ENCODE data around the gene NAALADL1.
A peak's percentile ranks its signal among the peaks of the same experiment; 100 is the strongest.
"Not testable (repeated sequence)": the region's sequence is repeated elsewhere in the genome, so short reads cannot be mapped to it uniquely, and the experiment has no call there.

The NAALADL1 gene

DNA sequence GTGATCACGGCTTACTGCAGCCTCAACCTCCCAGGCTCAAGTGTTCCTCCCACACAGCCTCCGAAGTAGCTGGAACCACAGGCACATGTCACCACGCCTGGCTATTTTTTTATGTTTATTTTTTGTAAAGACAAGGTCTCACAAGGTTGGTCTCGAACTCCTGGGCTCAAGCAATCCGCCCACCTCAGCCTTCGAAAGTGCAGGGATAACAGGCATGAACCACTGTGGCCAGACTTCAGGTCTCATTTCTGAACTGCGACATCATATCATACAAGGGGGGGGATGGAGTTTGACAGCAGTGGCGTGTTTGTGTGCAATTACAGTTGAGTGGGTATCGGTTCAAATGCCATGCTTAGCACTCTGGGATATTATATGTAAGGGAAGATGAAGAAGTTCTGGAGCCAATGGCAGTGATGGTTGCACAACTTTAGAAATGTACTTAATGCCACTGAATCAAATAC lies 6.9 kb downstream of the NAALADL1 start:
- no peak for DNase-seq (ENCODE audit: low read depth in 1 of 2, low spot score in 1 of 2)

DNA sequence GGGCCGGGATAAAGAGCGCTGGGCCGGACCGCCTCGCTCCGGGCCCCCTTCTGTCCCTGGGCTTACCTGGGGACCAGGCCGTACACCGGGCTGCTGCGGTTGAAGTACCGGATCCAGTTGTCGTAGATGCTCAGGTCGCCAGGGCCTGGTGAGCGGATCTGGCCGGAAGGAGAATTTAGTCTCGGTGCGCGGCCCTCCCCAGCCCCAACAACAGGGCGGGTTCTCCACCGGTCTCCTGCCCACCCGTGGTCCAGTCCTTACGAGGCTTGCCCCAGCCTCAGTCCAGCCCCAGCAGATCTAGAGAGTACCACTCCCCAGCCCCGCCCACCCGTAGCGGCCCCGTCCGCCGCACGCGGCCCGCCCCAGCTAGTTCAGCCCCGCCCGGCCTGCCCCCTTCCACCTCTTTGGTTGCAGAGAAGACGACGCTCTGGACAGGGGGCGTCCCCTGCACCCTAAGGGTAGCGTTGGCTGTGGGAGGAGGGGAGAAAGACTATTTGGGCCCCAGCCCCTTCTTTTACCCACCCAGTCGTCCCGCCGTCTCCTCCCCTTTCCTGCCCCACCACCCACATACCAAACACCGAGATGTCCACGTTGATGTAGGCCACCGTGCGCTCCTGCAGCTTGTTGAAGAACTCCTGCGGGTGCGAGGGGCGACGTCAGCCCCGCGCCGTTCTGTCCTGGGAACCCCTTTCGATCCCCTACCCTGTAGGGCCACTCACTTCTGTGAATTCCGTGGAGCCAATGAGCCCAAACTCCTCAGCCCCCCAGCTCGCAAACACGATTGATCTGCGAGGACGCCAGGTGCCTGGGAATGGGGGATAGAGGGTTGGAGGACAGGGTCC lies 10.6 kb downstream of the NAALADL1 start:
- no peak for DNase-seq (ENCODE audit: low read depth in 1 of 2, low spot score in 1 of 2)

DNA sequence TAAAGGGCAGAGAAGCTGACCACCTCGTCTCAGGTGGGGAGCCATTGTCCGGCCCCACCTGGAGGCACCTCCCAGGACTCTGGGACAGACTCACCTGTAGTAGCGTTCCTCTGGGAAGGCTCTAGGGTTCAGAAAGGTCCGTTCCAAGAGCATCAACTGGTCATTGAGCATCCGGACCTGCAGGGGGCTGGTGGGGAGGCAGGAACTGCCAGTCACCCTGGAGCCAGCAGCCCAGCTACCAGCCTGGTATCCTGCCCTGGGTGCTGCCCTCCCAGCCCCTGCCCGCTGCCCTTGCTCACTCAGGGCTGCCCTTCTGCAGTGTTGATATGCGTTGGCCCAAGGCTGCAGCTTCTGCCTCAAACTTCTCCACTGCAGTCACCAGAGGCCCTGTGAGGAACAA lies 12.6 kb downstream of the NAALADL1 start:
- no peak for DNase-seq (ENCODE audit: low read depth in 1 of 2, low spot score in 1 of 2)

GRCh38 chr11:65045061-65045460 lies 13.3 kb downstream of the NAALADL1 start:
- no peak for DNase-seq (ENCODE audit: low read depth in 1 of 2, low spot score in 1 of 2)

DNA sequence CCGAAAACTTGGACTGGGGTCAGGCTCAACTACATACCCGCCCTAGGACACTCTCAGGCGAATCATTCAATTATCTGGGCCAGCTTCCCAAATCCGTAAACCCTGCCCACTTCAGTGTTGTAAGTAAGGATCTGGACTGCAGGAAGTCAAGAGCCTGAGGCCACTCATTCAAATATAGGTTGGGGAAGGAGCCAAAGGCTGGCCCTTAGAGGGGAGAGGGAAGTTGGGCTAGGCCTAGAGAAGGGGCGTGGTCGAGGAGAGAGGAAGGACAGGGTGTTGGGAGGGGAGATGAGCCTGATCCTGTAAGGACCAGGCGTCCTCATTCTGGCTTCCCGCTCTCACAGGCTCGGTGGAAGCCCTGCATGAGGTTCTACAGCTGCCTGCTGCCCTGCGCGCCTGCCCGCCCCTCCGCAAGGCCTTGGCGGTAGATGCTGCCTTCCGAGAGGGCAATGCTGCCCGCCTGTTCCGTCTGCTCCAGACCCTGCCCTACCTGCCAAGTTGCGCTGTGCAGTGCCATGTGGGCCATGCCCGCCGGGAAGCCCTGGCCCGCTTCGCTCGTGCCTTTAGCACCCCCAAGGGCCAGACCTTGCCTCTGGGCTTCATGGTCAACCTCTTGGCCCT lies 14.4 kb downstream of the NAALADL1 start:
- DNase-seq (ENCODE audit: low read depth in 1 of 2, low spot score in 1 of 2) = no peak

DNA sequence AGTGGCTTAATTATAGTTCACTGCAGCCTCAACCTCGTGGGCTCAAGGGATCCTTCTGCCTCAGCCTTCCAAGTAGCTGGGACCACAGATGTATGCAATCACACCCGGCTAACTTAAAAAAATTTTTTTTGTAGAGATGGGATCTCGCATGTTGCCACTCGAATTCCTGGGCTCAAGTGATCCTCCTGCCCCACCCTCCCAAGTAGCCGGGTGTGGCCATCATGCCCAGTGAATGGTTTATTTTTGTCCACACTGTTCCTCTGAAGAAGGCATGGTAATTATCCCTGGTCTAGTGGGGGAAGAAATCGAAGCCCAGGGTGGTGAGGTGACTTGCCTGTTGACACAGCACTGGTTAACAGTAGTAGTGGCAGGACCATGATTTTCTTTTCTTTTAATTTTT lies 15.5 kb downstream of the NAALADL1 start:
- DNase-seq (ENCODE audit: low read depth in 1 of 2, low spot score in 1 of 2) = no peak

GRCh38 chr11:65040847-65041622 lies 17.3 kb downstream of the NAALADL1 start, which contains the start of gene SAC3D1:
SAC3D1 (plus strand) TSS chr11:65041210; CDS start chr11:65041293, 83 bp downstream.
- peak; percentile 75 to 80 for DNase-seq (ENCODE audit: low read depth in 1 of 2, low spot score in 1 of 2)

- no peak for DNase-seq (ENCODE audit: low read depth in 1 of 2, low spot score in 1 of 2)
These were observed 17.9 kb downstream of the NAALADL1 start for GRCh38 chr11:65040520-65040846.

- no peak for DNase-seq (ENCODE audit: low read depth in 1 of 2, low spot score in 1 of 2)
These were observed 21.4 kb downstream of the NAALADL1 start for GRCh38 chr11:65036931-65037330.

GRCh38 chr11:65035579-65035978 lies 22.8 kb downstream of the NAALADL1 start:
- DNase-seq (ENCODE audit: low read depth in 1 of 2, low spot score in 1 of 2) = no peak

DNA sequence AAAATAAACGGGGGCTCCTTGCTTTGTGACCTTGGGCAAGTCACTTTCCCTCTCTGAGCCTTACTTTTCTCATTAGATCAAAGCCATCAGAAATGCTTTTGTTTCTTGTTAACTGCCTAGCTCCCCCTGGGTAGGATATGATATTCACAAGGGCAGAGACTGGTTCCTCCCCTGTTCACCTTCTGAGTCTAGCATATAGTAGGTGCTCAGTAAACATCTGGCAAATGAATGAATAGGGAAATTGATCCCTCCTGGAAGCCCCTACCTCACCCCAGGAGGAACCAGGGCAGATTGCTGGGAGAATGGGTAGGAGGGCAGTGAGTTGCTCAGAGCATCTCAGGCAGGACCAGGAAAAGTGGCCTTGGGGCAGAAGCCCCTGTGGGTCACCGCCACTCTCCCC lies 23.9 kb downstream of the NAALADL1 start:
- no peak for DNase-seq (ENCODE audit: low read depth in 1 of 2, low spot score in 1 of 2)

DNA sequence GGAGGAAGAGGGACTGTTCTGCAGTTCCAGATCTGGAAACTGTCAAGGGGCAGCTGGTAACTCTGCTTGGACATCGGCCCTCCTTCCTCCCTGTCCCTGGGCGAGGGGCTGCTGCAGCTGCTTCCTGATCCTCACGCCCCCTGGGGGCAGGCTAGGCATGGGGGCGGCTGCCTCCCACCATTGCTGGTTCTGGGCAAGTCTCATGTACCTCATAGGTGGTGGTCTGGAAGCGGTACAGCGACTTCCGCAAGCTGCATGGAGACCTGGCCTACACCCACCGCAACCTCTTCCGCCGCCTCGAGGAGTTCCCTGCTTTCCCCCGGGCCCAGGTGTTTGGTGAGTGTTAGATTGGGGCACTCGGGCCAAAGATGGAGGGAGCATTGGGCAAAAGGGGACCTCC lies 26.1 kb downstream of the NAALADL1 start:
- no peak for DNase-seq (ENCODE audit: low read depth in 1 of 2, low spot score in 1 of 2)

- peak; percentile 59 to 91 for DNase-seq (ENCODE audit: low read depth in 1 of 2, low spot score in 1 of 2)
These were observed 30.9 kb downstream of the NAALADL1 start, which contains the start of gene SNX15 for GRCh38 chr11:65027213-65028067. SNX15 (plus strand) TSS chr11:65027439; CDS start chr11:65027538, 99 bp downstream.

GRCh38 chr11:65026810-65027209 lies 31.5 kb downstream of the NAALADL1 start:
- no peak for DNase-seq (ENCODE audit: low read depth in 1 of 2, low spot score in 1 of 2)

DNA sequence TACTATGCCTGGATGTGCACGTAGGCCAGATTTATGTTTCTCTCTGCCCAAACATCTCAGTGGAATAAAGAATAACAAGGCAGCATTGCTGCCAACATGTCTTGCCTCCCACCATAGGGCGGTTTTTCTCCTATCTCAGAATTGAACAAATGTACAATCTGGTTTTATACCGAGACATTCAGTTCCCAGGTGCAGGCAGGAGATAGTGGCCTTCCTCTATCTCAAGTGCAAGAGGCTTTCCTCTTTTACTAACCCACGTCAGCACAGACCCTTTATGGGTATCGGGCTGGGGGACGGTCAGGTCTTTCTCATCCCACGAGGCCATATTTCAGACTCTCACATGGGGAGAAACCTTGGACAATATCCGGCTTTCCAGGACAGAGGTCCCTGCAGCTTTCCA lies 34.9 kb downstream of the NAALADL1 start:
- not testable (repeated sequence) for DNase-seq (ENCODE audit: low read depth in 1 of 2, low spot score in 1 of 2)

GRCh38 chr11:65021509-65021908 lies 36.8 kb downstream of the NAALADL1 start:
- DNase-seq (ENCODE audit: low read depth in 1 of 2, low spot score in 1 of 2) = no peak

DNA sequence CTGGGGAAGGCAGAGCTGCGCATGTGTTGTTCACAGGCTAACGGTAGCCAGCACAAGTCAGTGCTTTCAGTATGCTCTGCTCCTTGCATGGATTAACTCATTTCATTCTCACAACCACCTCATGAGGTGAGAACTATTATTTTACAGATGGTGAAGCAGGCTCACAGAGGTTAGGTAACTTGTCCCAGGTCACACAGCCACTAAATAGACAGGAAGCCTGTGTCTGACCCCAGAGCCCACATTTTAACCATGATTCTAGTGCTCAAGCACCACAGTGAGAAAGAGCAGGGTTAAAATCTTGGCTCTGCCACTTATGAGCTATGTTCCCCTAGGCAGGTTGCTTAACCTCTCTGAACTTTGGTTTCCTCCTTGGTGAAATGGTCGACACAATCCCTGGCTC lies 37.4 kb downstream of the NAALADL1 start:
- DNase-seq (ENCODE audit: low read depth in 1 of 2, low spot score in 1 of 2) = no peak

DNA sequence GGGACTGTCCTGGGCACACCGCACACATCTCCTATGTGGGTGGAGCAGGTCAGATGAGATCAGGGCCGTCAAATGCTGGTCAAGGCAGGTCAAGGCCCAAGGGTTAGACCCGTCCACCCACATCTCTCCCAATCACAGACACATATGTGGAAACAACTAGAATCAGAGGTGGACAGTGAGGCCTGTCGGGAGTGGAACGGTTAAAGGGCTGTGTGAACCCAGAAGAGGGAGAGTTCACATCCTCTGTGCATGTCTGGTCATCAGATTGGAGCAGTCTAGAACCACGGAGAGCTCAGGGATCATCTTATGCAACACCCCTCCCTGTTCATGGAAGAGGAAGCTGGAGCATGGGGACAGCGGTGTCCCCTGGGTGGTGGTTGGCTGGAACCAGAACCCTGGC lies 38.5 kb downstream of the NAALADL1 start:
- DNase-seq (ENCODE audit: low read depth in 1 of 2, low spot score in 1 of 2) = no peak

DNA sequence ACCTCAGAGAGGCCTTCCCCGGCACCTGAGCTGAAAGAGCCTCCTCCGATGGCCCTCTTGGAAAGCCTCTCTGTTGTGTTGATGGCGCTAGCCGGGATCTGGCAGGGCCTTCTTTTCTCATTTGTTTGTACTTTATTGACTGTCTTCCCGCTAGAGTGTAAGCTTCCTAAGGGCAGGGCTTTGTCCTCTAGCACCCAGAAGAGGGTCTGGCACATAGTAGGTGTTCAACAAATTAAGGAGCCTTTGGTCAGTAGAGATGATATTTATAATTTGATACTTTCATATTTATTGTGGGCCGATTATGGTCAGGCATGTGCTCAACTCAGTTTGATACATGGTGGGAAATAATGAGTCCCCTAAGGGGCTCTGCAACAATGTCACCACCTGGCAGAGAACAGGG lies 40.4 kb downstream of the NAALADL1 start:
- DNase-seq (ENCODE audit: low read depth in 1 of 2, low spot score in 1 of 2) = no peak

- no peak for DNase-seq (ENCODE audit: low read depth in 1 of 2, low spot score in 1 of 2)
These were observed 41.6 kb downstream of the NAALADL1 start for GRCh38 chr11:65016705-65017104.

DNA sequence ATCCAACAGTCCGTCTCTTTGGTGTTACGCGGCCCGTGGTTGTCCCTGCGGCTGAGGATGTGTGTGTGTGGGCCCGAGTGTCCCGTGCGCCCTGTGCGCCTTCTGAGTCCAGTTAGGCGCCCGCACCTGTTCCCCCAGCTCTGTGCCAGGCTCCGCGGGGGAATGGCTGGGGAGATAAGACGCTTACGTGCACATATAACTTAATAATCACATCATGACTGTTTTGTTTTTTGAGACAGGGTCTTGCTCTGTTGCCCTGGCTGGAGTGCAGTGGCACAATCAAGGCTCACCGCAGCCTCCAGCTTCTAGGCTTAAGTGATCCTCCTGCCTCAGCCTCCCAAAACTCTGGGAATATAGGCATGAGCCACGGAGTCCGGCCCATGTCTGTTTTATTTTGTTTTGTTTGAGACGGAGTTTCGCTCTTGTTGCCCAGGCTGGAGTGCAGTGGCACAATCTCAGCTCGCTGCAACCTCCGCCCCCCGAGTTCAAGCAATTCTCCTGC lies 43.6 kb downstream of the NAALADL1 start:
- DNase-seq (ENCODE audit: low read depth in 1 of 2, low spot score in 1 of 2) = no peak
